Cardiac fibroblast (primary cell): ENCODE results near the gene SLC29A4.
"Not testable (repeated sequence)": the region's sequence is repeated elsewhere in the genome, so short reads cannot be mapped to it uniquely, and the experiment has no call there.

Experiments
- DNase-seq, 2 donors: peaks; one replicate each; pipeline versions ENCODE4 v3.0.0 to v3.0.0-alpha.2; 2010; ENCODE audit warnings: low read depth in 2 of 2
- H3K4me3 ChIP-seq, 2 donors: replicated peaks in 1 of 2; 1 replicate in 1 of 2; 2 replicates in 1 of 2; pipeline ENCODE4 v1.5.1; 2011; ENCODE audit warnings: low read depth in 2 of 2, low read length in 2 of 2, mild to moderate bottlenecking in 2 of 2, moderate library complexity in 1 of 2
- TF ChIP-seq, protein P1 (sequence below): IDR thresholded peaks from one replicate; pipeline ENCODE4 v1.5.1; 2011; ENCODE audit warnings: low read depth, mild to moderate bottlenecking, low read length, inconsistent platforms

SLC29A4 gene

GRCh38 chr7:5310822-5311405 is 28.2 kb downstream of the SLC29A4 start:
- DNase-seq, result no peak
- TF ChIP-seq, protein P1, sequence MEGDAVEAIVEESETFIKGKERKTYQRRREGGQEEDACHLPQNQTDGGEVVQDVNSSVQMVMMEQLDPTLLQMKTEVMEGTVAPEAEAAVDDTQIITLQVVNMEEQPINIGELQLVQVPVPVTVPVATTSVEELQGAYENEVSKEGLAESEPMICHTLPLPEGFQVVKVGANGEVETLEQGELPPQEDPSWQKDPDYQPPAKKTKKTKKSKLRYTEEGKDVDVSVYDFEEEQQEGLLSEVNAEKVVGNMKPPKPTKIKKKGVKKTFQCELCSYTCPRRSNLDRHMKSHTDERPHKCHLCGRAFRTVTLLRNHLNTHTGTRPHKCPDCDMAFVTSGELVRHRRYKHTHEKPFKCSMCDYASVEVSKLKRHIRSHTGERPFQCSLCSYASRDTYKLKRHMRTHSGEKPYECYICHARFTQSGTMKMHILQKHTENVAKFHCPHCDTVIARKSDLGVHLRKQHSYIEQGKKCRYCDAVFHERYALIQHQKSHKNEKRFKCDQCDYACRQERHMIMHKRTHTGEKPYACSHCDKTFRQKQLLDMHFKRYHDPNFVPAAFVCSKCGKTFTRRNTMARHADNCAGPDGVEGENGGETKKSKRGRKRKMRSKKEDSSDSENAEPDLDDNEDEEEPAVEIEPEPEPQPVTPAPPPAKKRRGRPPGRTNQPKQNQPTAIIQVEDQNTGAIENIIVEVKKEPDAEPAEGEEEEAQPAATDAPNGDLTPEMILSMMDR, result no peak
- H3K4me3 ChIP-seq, result no peak overlapping the region

GRCh38 chr7:5312276-5313070 is 29.7 kb downstream of the SLC29A4 start:
- not testable (repeated sequence) for DNase-seq, H3K4me3 ChIP-seq

- H3K4me3 ChIP-seq, DNase-seq: not testable (repeated sequence)
These were observed 30.5 kb downstream of the SLC29A4 start for GRCh38 chr7:5313076-5313885.

DNA sequence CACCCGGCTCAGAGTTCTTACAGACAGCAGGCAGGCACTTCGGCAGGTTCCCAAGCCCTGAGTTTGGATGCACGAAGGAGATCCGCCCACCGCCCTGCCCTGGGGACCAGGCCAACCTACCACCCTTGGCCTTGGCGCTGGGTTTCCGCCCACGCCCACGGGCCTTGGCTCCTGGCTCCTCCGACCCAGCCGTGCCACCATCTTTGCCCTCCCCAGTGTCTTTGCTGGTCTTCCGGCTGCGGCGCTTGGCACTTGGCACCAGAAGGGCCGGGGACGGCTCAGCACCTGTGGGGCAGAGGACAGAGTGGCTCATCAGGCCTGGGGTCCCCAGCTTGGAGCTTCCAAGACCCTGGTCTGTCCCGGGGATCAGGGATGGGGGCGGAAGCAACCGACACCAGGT is 32.1 kb downstream of the SLC29A4 start:
- no peak for DNase-seq
- TF ChIP-seq, protein P1, result no peak
- H3K4me3 ChIP-seq, result no peak overlapping the region

DNA sequence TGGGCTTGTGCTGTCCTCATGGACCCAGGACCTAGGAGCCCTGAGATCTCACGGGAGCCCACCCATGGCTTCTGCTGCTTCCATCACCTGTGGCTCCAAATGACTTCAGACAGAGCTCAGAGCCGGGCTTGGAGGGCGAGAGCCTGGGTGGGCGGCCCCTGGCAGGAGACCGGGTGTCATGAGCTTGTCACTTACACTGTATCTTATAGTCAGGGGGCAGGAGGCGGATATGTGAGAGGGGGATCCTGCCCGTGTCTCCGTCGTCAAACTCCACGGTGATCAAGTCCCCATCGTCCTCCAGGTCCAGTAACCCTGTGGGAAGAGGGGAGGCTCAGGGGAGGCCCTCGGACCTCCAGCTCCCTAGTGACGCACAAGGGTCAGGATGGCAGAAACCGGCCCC is 33.0 kb downstream of the SLC29A4 start:
- no peak overlapping the region for H3K4me3 ChIP-seq
- DNase-seq, result no peak
- TF ChIP-seq, protein P1, result no peak

DNA sequence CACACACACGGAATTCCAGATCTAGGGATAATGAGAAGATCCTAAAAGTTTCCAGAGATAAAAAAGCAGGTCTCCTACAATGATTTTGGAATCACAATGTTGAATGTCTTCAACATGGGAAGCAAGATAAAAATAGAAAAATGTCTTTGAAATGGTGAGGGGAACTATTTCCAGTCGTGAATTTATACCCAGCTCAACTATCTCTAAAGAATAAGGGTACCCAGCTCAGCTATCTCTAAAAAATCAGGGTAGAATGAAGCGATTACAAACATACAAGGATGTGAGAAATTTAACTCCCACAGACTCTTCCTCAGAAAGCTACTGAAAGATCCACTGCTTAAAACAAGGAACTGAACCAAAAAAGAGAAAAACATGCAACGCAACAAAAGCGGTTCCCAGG is 35.9 kb downstream of the SLC29A4 start:
- DNase-seq, H3K4me3 ChIP-seq: not testable (repeated sequence)

DNA sequence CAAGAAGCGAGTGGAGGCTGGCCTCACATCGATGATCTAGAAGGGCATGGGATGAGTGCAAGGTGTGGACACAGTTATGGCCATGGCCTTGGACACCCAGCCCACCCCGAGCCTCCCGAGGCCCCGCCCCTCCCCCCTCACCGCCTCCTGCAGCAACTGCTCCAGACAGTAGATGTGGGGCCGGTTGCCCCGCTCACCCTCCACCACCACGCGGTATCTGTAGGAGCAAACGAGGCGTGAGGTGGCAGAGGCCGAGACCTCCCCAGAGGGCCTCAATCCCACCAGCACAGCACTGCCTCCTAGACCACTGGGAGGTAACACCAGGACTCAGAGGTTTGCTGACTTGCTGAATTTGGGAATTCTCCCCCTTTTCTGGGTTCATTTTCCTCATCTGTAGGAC is 37.6 kb downstream of the SLC29A4 start:
- no peak overlapping the region for H3K4me3 ChIP-seq
- TF ChIP-seq, protein P1, result no peak
- no peak for DNase-seq

DNA sequence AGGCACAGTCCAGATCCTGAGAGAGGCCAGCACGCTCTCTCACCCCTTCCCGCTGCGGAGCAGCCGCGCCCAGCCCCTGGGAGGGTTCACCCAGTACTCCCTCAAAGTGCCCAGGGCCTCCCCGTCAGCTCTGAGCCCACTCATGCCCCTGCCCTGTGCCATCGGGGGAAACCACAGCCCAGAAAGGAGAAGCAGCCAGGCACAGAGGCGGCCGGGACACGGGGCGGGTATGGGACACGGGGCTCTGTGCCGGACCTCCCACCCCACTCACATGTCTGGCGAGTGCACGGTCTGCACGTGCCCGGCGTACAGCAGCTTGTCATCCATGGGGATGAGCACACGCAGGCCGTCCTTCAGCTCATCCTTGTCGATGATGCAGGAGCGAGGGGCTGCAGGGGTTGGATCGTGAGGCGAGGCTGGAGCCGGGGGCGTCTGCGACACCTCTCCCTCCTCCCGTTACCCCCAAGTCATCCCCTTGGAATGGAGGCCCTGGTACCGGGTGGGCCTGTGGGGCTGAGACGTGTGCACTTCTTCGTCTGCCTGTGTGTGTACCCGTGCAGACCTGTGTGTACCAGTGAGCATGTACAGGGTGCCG is 38.2 kb downstream of the SLC29A4 start:
- no peak for DNase-seq
- no peak overlapping the region for H3K4me3 ChIP-seq
- TF ChIP-seq, protein P1, result no peak
